PC-9 (cell line): ENCODE results near the gene ZFPL1. TPM values are rescaled to one million over a fixed set of nuclear protein-coding genes. Genes with fewer than 3 reads are reported as not detected.

Source experiments
- BruUV-seq: library from RNA; stranded (reverse); fragments of 400-500 nt; replicated peaks from 2 replicates; lab custom pipeline; 2021; lab: Mats Ljungman, UMichigan
- CTCF ChIA-PET: fragments of 300-600 bp; sonication (Branson Sonifier 250); formaldehyde crosslinking; loops from one replicate; lab custom pipeline; 2022; ENCODE audit warnings: antibody characterized with exemption; lab: Charles Lee
- POLR2A ChIA-PET: fragments of 300-600 bp; sonication (Branson Sonifier 250); formaldehyde crosslinking; loops from one replicate; lab custom pipeline; 2022; ENCODE audit warnings: antibody characterized with exemption; ENCODE audit not compliant: unreplicated experiment; lab: Charles Lee
- DNase-seq, 2 experiments: peaks; one replicate each; pipeline versions ENCODE4 v3.0.0 to v3.0.0-alpha.2; 2015 to 2022; ENCODE audit warnings: mixed read lengths in 1 of 2
- H2AFZ ChIP-seq: fragments of 200-600 bp; sonication (generic); 2 replicates; pipeline ENCODE4 v1.8.1; 2017; ENCODE audit warnings: antibody characterized with exemption
- H3F3A ChIP-seq: fragments of 200-600 bp; sonication (generic); 2 replicates; pipeline ENCODE4 v1.8.1; 2017; ENCODE audit warnings: antibody characterized with exemption, mild to moderate bottlenecking, low read depth; ENCODE audit not compliant: insufficient read depth
- H3K27ac ChIP-seq: fragments of 200-600 bp; sonication (generic); 2 replicates; pipeline ENCODE4 v1.6.1; 2016; ENCODE audit warnings: mixed run types
- H3K27me3 ChIP-seq: fragments of 200-600 bp; sonication (generic); 2 replicates; pipeline ENCODE4 v1.6.1; 2016; ENCODE audit warnings: low read depth, mixed run types; ENCODE audit not compliant: insufficient read depth
- H3K36me3 ChIP-seq: fragments of 200-600 bp; sonication (generic); 2 replicates; pipeline ENCODE4 v1.6.1; 2016; ENCODE audit warnings: low read depth, mixed run types
- H3K4me1 ChIP-seq: fragments of 200-600 bp; sonication (generic); replicated peaks from 2 replicates; pipeline ENCODE4 v1.6.1; 2016; ENCODE audit warnings: mixed run types; ENCODE audit not compliant: insufficient read depth
- H3K4me2 ChIP-seq: fragments of 200-600 bp; sonication (generic); 2 replicates; pipeline ENCODE4 v1.6.1; 2017; ENCODE audit warnings: mixed run types
- H3K4me3 ChIP-seq: fragments of 200-600 bp; sonication (generic); 2 replicates; pipeline ENCODE4 v1.6.1; 2016; ENCODE audit warnings: mixed run types
- H3K79me2 ChIP-seq: fragments of 200-600 bp; sonication (generic); 2 replicates; pipeline ENCODE4 v1.6.1; 2017; ENCODE audit warnings: low read depth, mixed run types
- H3K9me2 ChIP-seq: fragments of 200-600 bp; sonication (generic); 2 replicates; pipeline ENCODE4 v1.8.1; 2017; ENCODE audit warnings: mild to moderate bottlenecking; ENCODE audit not compliant: insufficient read depth
- H3K9me3 ChIP-seq: fragments of 200-600 bp; sonication (generic); 2 replicates; pipeline ENCODE4 v1.8.1; 2016; ENCODE audit warnings: low read depth; ENCODE audit not compliant: insufficient read depth
- H4K20me1 ChIP-seq: fragments of 200-600 bp; sonication (generic); 2 replicates; pipeline ENCODE4 v1.8.1; 2017; ENCODE audit not compliant: insufficient read depth
- EZH2 ChIP-seq: fragments of 200-600 bp; sonication (generic); IDR thresholded peaks from 2 replicates; pipeline ENCODE4 v1.8.0; 2017; ENCODE audit warnings: antibody characterized with exemption, low read depth
- intact Hi-C: fragments of 100-400 bp; cut with micrococcal nuclease; formaldehyde crosslinking; loops from one replicate; pipeline ENCODE4 v1.10.0; 2022; ENCODE audit not compliant: unreplicated experiment
- total RNA-seq: library from RNA; stranded (reverse); gene quantifications from 2 replicates; pipeline ENCODE4 v1.2.3, GENCODE V29; 2021
- TF ChIP-seq, protein P1 (sequence below): fragments of 200-600 bp; sonication (generic); conservative IDR thresholded peaks from 2 replicates; pipeline ENCODE4 v1.6.1; 2017; ENCODE audit warnings: mixed run types, antibody characterized with exemption, mild to moderate bottlenecking, moderate library complexity

Gene ZFPL1
- total RNA-seq, 1 experiment from 2014 or later, result 68.2 TPM

DNA sequence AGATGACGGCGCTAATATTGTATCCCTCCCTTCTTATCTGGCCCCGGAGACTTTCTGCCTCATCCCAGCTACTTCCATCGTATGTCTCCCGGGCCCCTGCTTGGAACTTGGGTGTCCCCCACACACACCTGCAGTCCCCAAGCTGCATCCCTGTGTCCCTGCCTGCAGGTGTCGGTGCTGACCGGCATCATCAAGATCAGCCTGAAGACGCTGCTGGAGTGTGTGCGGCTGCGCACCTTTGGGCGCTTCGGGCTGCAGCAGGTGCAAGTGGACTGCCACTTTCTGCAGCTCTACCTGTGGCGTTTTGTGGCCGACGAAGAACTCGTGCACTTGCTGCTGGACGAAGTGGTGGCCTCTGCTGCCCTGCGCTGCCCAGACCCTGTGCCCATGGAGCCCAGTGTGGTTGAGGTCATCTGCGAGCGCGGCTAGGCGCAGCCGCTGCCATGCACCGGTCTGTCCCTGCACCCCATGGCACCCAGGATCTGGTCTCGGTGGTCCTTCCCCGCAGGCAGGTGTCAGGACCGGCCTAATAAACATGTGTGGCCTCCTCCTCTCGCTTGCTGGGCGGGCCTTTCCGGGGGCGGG, 27.2 kb downstream of the ZFPL1 start:
- Histone ChIP-seq H3K9me3 (no peaks in the 10 kb centered on the region), H3K4me3 (no peak overlapping the region; the same call in 1 of the 2 replicates), H3K36me3 (no peaks in the 10 kb centered on the region), H3K4me2 (peak overlapping the region; percentile 100; the same call in 1 of the 2 replicates), H3K9me2 (no peaks in the 10 kb centered on the region), H4K20me1 (no peaks in the 10 kb centered on the region), H3K4me1 (peaks cover 36% of the 10 kb centered on the region), H3K27ac (no peak overlapping the region), H3K27me3 (no peaks in the 10 kb centered on the region), H2AFZ (no peak overlapping the region), H3F3A (peaks cover 52% of the 10 kb centered on the region), H3K79me2 (peaks cover 25% of the 10 kb centered on the region)
- TF ChIP-seq EZH2, result no peak
- TF ChIP-seq, protein P1, sequence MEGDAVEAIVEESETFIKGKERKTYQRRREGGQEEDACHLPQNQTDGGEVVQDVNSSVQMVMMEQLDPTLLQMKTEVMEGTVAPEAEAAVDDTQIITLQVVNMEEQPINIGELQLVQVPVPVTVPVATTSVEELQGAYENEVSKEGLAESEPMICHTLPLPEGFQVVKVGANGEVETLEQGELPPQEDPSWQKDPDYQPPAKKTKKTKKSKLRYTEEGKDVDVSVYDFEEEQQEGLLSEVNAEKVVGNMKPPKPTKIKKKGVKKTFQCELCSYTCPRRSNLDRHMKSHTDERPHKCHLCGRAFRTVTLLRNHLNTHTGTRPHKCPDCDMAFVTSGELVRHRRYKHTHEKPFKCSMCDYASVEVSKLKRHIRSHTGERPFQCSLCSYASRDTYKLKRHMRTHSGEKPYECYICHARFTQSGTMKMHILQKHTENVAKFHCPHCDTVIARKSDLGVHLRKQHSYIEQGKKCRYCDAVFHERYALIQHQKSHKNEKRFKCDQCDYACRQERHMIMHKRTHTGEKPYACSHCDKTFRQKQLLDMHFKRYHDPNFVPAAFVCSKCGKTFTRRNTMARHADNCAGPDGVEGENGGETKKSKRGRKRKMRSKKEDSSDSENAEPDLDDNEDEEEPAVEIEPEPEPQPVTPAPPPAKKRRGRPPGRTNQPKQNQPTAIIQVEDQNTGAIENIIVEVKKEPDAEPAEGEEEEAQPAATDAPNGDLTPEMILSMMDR, result no peak
- BruUV-seq, result no TSS peak
- intact Hi-C loops, result loop anchor here (2.0 to 5.0 kb wide), 2 partner anchors 221 to 264 kb away; partner anchors contain the start of gene DPF2
- no peak for DNase-seq
- CTCF ChIA-PET, result interaction anchor here (0.6 to 0.7 kb wide), 5 partner anchors 62 to 706 kb away, joined by 3 to 4 read pairs (median 3); partner anchors contain the start of gene CAPN1
- POLR2A ChIA-PET, result interaction anchor here (0.6 to 0.9 kb wide), 13 partner anchors 11 to 396 kb away, joined by 3 to 7 read pairs (median 3); partner anchors contain the start of gene POLA2

DNA sequence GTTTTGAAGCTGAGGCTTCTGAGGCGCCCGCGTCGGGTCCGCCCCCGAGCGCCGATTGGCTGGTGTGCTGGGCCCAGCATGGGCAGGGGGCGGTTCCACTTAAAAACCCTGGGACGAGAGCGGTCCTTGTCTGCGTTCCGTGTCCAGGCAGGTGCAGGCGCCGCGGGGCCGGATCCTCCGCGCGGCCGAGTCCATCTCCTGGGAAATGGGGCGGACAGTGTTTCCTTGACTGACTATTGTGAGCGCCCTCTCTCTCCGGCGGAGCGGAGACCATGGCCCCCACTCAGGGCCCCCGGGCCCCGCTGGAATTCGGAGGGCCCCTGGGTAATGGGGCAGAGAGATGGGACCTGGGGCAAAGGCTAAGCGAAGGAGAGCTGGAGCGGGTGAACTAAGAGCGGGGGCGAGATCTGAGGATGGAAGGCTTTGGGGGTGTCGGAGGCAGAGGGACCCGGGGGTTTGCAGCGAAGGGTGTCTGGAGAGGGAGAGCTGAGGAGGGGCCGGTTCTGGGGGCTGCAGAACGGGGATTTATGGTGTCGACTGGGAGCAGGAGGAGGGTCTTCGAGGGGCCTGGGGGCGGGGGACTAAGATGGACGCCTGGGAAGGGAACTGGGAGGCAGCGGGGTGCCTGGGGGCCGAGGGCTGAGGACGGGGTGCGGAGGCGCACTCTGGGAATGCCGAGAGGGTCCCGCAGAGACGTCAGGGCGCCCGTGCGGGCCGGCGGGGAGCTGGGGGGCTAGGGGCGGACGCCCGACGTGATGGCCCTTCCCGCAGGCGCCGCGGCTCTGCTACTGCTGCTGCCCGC, 27.9 kb downstream of the ZFPL1 start, which contains the start of gene TM7SF2:
Gene TM7SF2 (plus strand): TSS at position 129 of the 802 bp plus-strand sequence. CDS start 144 bp downstream, at position 273.
- Histone ChIP-seq H3K9me2 (no peaks in the 10 kb centered on the region), H3K36me3 (no peaks in the 10 kb centered on the region), H3K27me3 (no peaks in the 10 kb centered on the region), H3F3A (peaks cover 59% of the 10 kb centered on the region), H3K9me3 (no peaks in the 10 kb centered on the region), H3K79me2 (peaks cover 32% of the 10 kb centered on the region), H3K27ac (no peak within 1 kb of the TSS), H4K20me1 (no peaks in the 10 kb centered on the region), H2AFZ (peak within 1 kb of the TSS; percentile 52; the same call in 1 of the 2 replicates), H3K4me3 (peak within 1 kb of the TSS; percentile 78), H3K4me2 (peak within 1 kb of the TSS; percentile 100), H3K4me1 (peaks cover 40% of the 10 kb centered on the region)
- POLR2A ChIA-PET, result interaction anchor here (0.6 to 0.9 kb wide), 15 partner anchors 10 to 395 kb away, joined by 3 to 7 read pairs (median 4); partner anchors contain the start of gene FAU
- CTCF ChIA-PET, result interaction anchor here (0.6 to 1.5 kb wide), 5 partner anchors 70 to 710 kb away, joined by 3 to 6 read pairs (median 3); partner anchors contain the start of gene CAPN1
- intact Hi-C loops, result loop anchor here (2.0 to 5.0 kb wide), 2 partner anchors 220 to 265 kb away; partner anchors contain the start of gene DPF2
- DNase-seq, result peak; percentile 92 to 97
- TF ChIP-seq, protein P1, result no peak
- no peak for TF ChIP-seq EZH2
- BruUV-seq, result no TSS peak
